IPS-20b (cell line): ENCODE data around the gene KRTAP10-8.
"Not testable (repeated sequence)": the region's sequence is repeated elsewhere in the genome, so short reads cannot be mapped to it uniquely, and the experiment has no call there.

ENCODE experiments used
- H3K27ac ChIP-seq: one replicate; pipeline ENCODE4 v1.5.1; 2013; ENCODE audit warnings: low read length
- H3K27me3 ChIP-seq: 2 replicates; pipeline ENCODE4 v1.6.1; 2013; ENCODE audit warnings: mild to moderate bottlenecking, low read length, inconsistent platforms; ENCODE audit not compliant: insufficient read depth
- H3K36me3 ChIP-seq: 2 replicates; pipeline ENCODE4 v1.6.1; 2013; ENCODE audit warnings: low read depth, mild to moderate bottlenecking, inconsistent platforms, low read length, moderate library complexity; ENCODE audit not compliant: insufficient read depth
- H3K4me1 ChIP-seq: 2 replicates; pipeline ENCODE4 v1.6.1; 2013; ENCODE audit warnings: mild to moderate bottlenecking, control low read depth, inconsistent platforms, low read length, moderate library complexity; ENCODE audit not compliant: insufficient read depth
- H3K4me3 ChIP-seq: 2 replicates; pipeline ENCODE4 v1.5.1; 2013; ENCODE audit warnings: mild to moderate bottlenecking, low read length, inconsistent platforms
- H3K9ac ChIP-seq: 2 replicates; pipeline ENCODE4 v1.6.1; 2013; ENCODE audit warnings: low read depth, mild to moderate bottlenecking, inconsistent platforms, low read length, moderate library complexity
- H3K9me3 ChIP-seq: 2 replicates; pipeline ENCODE4 v1.6.1; 2013; ENCODE audit warnings: mild to moderate bottlenecking, low read depth, low read length, inconsistent platforms; ENCODE audit not compliant: insufficient read depth

The KRTAP10-8 gene

DNA sequence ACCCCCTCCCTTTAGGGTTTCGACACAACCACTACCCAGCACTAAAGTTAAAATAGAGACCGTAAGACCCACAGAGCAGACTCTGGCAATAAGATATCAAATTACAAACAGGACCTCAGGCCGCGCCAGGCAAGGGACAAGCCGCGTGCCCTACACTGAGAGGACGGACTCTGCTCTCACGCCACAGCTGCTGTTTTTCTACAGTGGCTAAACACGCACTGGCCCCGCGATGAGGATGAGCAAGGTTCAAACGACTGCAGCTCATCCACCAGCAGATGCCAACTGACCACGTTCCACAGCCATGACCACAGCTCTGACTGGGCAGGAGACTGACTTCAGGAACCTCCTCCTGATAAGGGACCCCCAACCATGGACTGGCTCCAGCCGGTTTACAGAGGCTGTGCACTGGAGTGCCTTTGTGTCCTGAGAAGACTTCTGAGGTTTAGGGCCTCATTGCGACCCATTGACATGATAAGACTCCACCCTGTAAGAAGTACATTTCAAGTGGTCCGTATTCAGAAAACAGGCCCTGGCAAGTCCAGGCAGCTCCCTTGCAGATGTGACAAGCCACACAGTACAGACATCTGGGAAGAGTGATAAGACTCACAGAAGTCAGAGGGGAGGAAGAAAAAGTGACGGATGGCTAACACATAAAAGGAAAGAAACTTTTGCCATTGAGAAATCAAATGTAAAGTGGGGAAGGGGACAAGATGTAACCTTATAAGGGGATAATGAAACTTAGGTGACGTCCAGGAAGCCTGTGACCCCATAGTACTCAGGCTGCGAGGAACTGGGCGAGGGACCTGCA, 18.1 kb upstream of the KRTAP10-8 start:
- Histone ChIP-seq H3K27ac (no peak overlapping the region), H3K4me1 (peaks cover 13% of the 10 kb centered on the region; the same call in 1 of the 2 replicates), H3K9ac (no peak overlapping the region), H3K27me3 (no peaks in the 10 kb centered on the region), H3K9me3 (no peaks in the 10 kb centered on the region), H3K36me3 (no peaks in the 10 kb centered on the region), H3K4me3 (no peak overlapping the region)

DNA sequence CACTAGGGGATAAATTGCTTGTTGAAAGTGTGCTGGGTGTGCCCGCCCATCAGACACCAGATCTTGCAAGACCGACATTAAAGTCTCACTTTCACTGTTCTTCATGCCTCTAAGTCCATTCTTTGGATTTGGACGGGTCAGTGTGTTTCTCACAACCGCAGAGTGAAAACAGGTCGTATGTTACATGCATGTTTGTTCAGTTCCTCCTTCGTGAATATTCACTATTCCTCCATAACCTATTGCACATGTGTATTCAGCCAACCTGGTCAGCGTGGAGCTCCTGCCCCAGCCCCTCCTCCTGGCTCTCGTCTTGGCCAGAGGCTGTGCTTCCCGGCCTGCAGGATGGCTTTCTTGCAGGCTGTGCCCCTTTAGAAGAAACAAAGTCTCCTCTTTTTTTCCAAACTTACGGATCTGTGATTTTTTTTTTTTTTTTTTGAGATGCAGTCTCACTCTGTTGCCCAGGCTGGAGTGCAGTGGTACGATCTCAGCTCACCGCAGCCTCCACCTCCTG, 17.4 kb upstream of the KRTAP10-8 start:
- Histone ChIP-seq H3K36me3 (no peaks in the 10 kb centered on the region), H3K27me3 (no peaks in the 10 kb centered on the region), H3K9me3 (no peaks in the 10 kb centered on the region), H3K4me3 (no peak overlapping the region), H3K4me1 (peaks cover 13% of the 10 kb centered on the region; the same call in 1 of the 2 replicates), H3K9ac (no peak overlapping the region), H3K27ac (no peak overlapping the region)

GRCh38 chr21:44595524-44595923, 16.4 kb upstream of the KRTAP10-8 start:
- Histone ChIP-seq H3K9me3 (no peaks in the 10 kb centered on the region), H3K27ac (no peak overlapping the region), H3K9ac (no peak overlapping the region), H3K36me3 (no peaks in the 10 kb centered on the region), H3K27me3 (no peaks in the 10 kb centered on the region), H3K4me1 (peaks cover 13% of the 10 kb centered on the region; the same call in 1 of the 2 replicates), H3K4me3 (no peak overlapping the region)

- Histone ChIP-seq H3K4me1 (peaks cover 13% of the 10 kb centered on the region; the same call in 1 of the 2 replicates), H3K36me3 (no peaks in the 10 kb centered on the region), H3K9ac (no peak overlapping the region), H3K27me3 (no peaks in the 10 kb centered on the region), H3K27ac (no peak overlapping the region), H3K4me3 (no peak overlapping the region), H3K9me3 (no peaks in the 10 kb centered on the region)
Measured at GRCh38 chr21:44596068-44596725, 15.7 kb upstream of the KRTAP10-8 start.

GRCh38 chr21:44598061-44598460, 13.8 kb upstream of the KRTAP10-8 start:
- H3K27ac ChIP-seq: no peak overlapping the region
- H3K27me3 ChIP-seq: no peaks in the 10 kb centered on the region
- peaks cover 9% of the 10 kb centered on the region; the same call in 1 of the 2 replicates for H3K4me1 ChIP-seq
- H3K9ac ChIP-seq: peak overlapping the region; percentile 1; the same call in 1 of the 2 replicates
- H3K4me3 ChIP-seq: no peak overlapping the region
- no peaks in the 10 kb centered on the region for H3K9me3 ChIP-seq
- no peaks in the 10 kb centered on the region for H3K36me3 ChIP-seq

DNA sequence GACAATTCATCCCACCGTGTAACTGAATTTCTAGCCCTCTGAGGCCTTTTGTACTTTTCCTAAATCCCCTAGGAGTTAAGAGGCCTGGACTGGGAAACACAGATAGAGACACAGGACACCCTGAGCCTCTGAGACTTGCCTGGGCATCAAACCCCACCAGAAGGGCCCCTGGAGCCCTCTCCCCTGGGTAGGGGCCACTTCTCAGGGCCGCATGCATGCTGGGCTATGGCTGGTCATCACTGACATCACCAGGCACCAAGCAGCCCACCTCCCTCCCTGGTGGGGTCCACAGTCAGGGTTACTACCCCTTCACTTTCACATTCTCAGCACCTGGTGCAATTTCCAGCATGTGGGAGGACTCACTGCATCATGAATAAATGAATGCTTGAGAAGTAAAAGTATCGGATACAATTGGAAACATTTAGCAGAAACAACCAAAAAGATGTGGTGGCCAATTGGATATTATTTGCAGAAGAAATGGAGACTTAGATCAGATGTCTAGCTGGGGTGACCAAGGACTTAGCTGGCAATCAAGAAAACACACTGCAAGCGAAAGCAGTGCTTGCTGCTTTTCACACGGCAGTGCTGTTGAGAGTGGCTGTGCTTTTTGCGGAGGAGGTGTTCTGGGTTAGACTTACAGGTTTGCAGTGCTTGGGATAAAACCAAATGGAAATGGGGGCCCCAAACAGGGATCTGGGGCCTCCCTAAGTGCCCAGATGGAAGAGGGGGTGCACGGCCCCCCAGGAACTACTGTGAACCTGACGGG, 12.4 kb upstream of the KRTAP10-8 start:
- Histone ChIP-seq H3K36me3 (no peaks in the 10 kb centered on the region), H3K4me3 (no peak overlapping the region), H3K27me3 (no peaks in the 10 kb centered on the region), H3K4me1 (peaks cover 5% of the 10 kb centered on the region; the same call in 1 of the 2 replicates), H3K9me3 (peaks cover 2% of the 10 kb centered on the region; the same call in 1 of the 2 replicates), H3K9ac (no peak overlapping the region), H3K27ac (no peak overlapping the region)

DNA sequence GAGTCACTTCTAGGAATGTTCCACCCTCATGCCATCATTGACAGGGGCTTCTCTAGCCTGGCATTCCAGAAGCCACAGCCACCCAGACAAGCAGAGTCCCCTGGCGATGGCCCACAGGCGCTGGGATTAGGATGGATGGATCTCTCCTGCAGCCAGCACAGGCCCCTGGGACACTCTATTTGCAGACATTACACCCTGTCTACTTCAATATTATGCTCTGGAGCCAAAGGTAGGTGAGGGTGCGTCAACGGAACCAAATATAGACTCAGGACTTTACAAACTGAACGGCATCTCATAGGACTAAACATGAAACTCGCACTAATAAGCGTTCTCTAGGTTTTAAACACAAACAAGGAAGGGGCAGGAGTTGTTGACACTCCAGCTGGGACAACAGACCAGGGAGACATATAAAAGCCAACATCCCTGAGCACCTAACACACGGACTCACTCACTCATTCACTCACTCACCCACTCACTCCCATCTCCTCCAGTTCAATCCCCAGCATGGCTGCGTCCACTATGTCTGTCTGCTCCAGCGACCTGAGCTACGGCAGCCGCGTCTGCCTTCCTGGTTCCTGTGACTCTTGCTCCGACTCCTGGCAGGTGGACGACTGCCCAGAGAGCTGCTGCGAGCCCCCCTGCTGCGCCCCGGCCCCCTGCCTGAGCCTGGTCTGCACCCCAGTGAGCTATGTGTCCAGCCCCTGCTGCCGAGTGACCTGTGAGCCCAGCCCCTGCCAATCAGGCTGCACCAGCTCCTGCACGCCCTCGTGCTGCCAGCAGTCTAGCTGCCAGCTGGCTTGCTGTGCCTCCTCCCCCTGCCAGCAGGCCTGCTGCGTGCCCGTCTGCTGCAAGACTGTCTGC, 11.5 kb upstream of the KRTAP10-8 start, which contains the start of gene KRTAP10-7:
TSS of gene KRTAP10-7 (plus strand) at position 480 of the 861 bp plus-strand sequence. CDS start at position 505, 25 bp downstream.
- not testable (repeated sequence) for H3K36me3 ChIP-seq, H3K27me3 ChIP-seq, H3K27ac ChIP-seq, H3K4me3 ChIP-seq, H3K4me1 ChIP-seq, H3K9ac ChIP-seq, H3K9me3 ChIP-seq

DNA sequence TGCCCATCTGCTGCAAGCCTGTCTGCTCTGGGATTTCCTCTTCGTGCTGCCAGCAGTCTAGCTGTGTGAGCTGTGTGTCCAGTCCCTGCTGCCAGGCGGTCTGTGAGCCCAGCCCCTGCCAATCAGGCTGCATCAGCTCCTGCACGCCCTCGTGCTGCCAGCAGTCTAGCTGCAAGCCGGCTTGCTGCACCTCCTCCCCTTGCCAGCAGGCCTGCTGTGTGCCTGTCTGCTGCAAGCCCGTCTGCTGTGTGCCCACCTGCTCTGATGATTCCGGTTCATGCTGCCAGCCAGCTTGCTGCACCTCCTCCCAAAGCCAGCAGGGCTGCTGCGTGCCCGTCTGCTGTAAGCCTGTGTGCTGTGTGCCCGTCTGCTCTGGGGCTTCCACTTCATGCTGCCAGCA, 10.8 kb upstream of the KRTAP10-8 start:
- not testable (repeated sequence) for H3K27ac ChIP-seq, H3K9ac ChIP-seq, H3K9me3 ChIP-seq, H3K4me1 ChIP-seq, H3K27me3 ChIP-seq, H3K4me3 ChIP-seq, H3K36me3 ChIP-seq

DNA sequence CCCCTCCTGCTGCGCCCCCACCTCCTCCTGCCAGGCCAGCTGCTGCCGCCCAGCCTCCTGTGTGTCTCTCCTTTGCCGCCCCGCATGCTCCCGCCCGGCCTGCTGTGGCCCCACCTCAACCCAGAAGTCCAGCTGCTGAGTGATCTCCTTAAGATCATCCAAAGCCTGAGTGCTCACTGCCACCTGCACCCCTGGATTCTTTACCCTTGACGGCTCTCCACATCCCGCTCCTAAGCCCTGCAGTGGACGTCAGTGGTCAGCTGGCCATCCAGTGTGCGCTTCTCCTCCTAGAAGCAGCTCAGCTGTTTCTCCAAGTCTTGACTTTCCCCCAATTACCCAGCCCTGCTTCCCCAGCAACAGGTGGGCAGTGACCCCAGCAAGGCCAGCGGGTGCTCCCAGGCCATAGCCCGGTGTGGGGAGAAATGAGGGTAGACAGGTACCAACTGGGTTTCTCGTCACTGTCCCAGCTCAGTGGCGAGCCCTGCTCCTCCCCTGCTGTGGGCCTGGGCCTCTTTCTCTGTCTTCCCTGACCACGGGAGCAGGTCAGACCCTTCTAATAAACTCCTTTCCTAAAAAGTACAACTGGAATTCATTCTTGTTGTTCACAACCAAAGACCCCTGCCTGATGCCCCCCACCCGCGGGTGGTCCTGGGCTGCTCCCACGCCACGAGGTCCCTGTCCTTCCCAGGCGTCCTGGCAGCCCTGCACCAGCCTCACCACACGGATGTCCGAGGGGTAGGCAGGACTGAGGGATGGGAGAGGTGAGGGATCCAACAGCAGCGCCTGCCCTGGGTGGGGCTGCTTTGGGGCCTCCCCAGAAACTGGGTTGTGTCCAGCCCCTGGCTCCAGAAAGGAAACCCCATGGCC, 10.1 kb upstream of the KRTAP10-8 start:
- no peak overlapping the region for H3K27ac ChIP-seq
- H3K4me1 ChIP-seq: peaks cover 5% of the 10 kb centered on the region; the same call in 1 of the 2 replicates
- H3K9ac ChIP-seq: no peak overlapping the region
- H3K27me3 ChIP-seq: no peaks in the 10 kb centered on the region
- no peak overlapping the region for H3K4me3 ChIP-seq
- no peaks in the 10 kb centered on the region for H3K36me3 ChIP-seq
- peaks cover 4% of the 10 kb centered on the region; the same call in 1 of the 2 replicates for H3K9me3 ChIP-seq

DNA sequence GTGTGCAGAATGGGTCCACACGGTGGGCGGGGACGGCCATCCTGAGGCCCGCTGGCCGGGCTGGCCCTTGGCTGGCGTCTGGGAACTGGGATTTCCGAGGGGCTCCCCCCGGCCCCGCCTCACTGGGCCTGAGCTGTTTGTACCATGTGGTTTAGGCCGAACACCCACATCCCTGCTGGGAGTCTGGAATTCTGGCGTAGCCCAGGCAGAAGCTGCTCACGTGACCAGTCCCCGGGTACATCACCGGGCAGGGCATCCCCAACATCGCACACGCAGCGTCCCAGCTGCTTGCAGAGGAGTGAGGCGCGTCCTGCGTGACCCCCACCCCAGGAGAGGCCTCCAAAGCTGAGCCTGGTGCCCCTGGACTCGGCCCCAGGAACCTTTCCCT, 9.4 kb upstream of the KRTAP10-8 start:
- Histone ChIP-seq H3K9me3 (peaks cover 4% of the 10 kb centered on the region; the same call in 1 of the 2 replicates), H3K4me3 (no peak overlapping the region), H3K4me1 (peaks cover 5% of the 10 kb centered on the region; the same call in 1 of the 2 replicates), H3K36me3 (no peaks in the 10 kb centered on the region), H3K27ac (no peak overlapping the region), H3K9ac (no peak overlapping the region), H3K27me3 (no peaks in the 10 kb centered on the region)
